DND-41 (cell line): ENCODE data around the gene ZC3H4.

Source experiments
- ATAC-seq: fragments of 200-7000 bp; cut with Tn5 transposase; 3 replicates; pipeline ENCODE4 v1.9.1; 2021; ENCODE audit warnings: low read depth; ENCODE audit not compliant: insufficient read depth
- DNase-seq: peaks from one replicate; pipeline ENCODE4 v3.0.0-alpha.2; 2020
- H2AFZ ChIP-seq: 2 replicates; pipeline ENCODE4 v1.6.0; 2012; ENCODE audit warnings: low read depth, low read length
- H3K27ac ChIP-seq: 2 replicates; pipeline ENCODE4 v1.5.1; 2012; ENCODE audit warnings: low read length, inconsistent platforms
- H3K27me3 ChIP-seq: fragments of 200-600 bp; sonication (generic); 2 replicates; pipeline ENCODE4 v1.6.0; 2012; ENCODE audit warnings: low read length, mild to moderate bottlenecking, inconsistent platforms; ENCODE audit not compliant: insufficient read depth, poor library complexity
- H3K36me3 ChIP-seq: 2 replicates; pipeline ENCODE4 v1.5.1; 2012; ENCODE audit warnings: low read length, inconsistent platforms; ENCODE audit not compliant: insufficient read depth
- H3K4me1 ChIP-seq: 2 replicates; pipeline ENCODE4 v1.5.1; 2012; ENCODE audit warnings: mild to moderate bottlenecking, low read length; ENCODE audit not compliant: insufficient read depth
- H3K4me2 ChIP-seq: 2 replicates; pipeline ENCODE4 v1.6.0; 2012; ENCODE audit warnings: mild to moderate bottlenecking, moderate library complexity, low read length, inconsistent platforms; ENCODE audit not compliant: insufficient read depth
- H3K4me3 ChIP-seq, 2 experiments: fragments of 200-600 bp in 1 of 2; shearing (Covaris generic) in 1 of 2; 2 replicates each; pipeline ENCODE4 v1.5.1; 2012 to 2016; ENCODE audit warnings: inconsistent platforms in 2 of 2, low read length in 2 of 2, mild to moderate bottlenecking in 2 of 2, low read depth in 1 of 2, moderate library complexity in 1 of 2
- H3K79me2 ChIP-seq: 2 replicates; pipeline ENCODE4 v1.6.0; 2012; ENCODE audit warnings: low read length, inconsistent platforms; ENCODE audit not compliant: insufficient read depth
- H3K9ac ChIP-seq: 2 replicates; pipeline ENCODE4 v1.6.0; 2012; ENCODE audit warnings: low read depth, mild to moderate bottlenecking, inconsistent platforms, low read length, moderate library complexity
- H3K9me3 ChIP-seq: 2 replicates; pipeline ENCODE4 v1.5.1; 2012; ENCODE audit warnings: low read length, moderate library complexity, mild to moderate bottlenecking, inconsistent platforms; ENCODE audit not compliant: insufficient read depth, severe bottlenecking
- H4K20me1 ChIP-seq: 2 replicates; pipeline ENCODE4 v1.6.0; 2012; ENCODE audit warnings: low read length; ENCODE audit not compliant: insufficient read depth
- CTCF ChIP-seq: IDR thresholded peaks from 2 replicates; pipeline ENCODE4 v1.5.1; 2012; ENCODE audit warnings: borderline replicate concordance, low read length, moderate library complexity, mild to moderate bottlenecking; ENCODE audit not compliant: poor library complexity, severe bottlenecking; ENCODE audit errors: extremely low read depth
- EZH2 ChIP-seq: IDR thresholded peaks from 3 replicates; pipeline ENCODE4 v1.6.1; 2012; ENCODE audit warnings: borderline replicate concordance, low read depth, mild to moderate bottlenecking, moderate library complexity, low read length, inconsistent platforms; ENCODE audit not compliant: severe bottlenecking

The ZC3H4 gene

GRCh38 chr19:47111682-47112165, 1.9 kb downstream of the ZC3H4 start:
- peaks cover 26% of the 10 kb centered on the region for H3K36me3 ChIP-seq
- H3K9ac ChIP-seq: peak overlapping the region; percentile 100
- H3K4me1 ChIP-seq: peaks cover 42% of the 10 kb centered on the region
- no peaks in the 10 kb centered on the region for H3K9me3 ChIP-seq
- TF ChIP-seq CTCF (no peak), EZH2 (no peak)
- H3K4me2 ChIP-seq: peak overlapping the region; percentile 77
- H3K79me2 ChIP-seq: peaks cover 53% of the 10 kb centered on the region
- H3K27me3 ChIP-seq: no peaks in the 10 kb centered on the region
- peak overlapping the region; percentile 66 to 87 for H3K4me3 ChIP-seq
- no peak for DNase-seq
- no peak for ATAC-seq
- H3K27ac ChIP-seq: peak overlapping the region; percentile 96
- H4K20me1 ChIP-seq: peaks cover 6% of the 10 kb centered on the region; the same call in 1 of the 2 replicates
- H2AFZ ChIP-seq: peak overlapping the region; percentile 63

- Histone ChIP-seq H3K4me1 (peaks cover 49% of the 10 kb centered on the region), H3K4me2 (peak overlapping the region; percentile 77), H3K9ac (peak overlapping the region; percentile 100), H3K4me3 (peak overlapping the region; percentile 66 to 87), H4K20me1 (peaks cover 11% of the 10 kb centered on the region; the same call in 1 of the 2 replicates), H3K27ac (peak overlapping the region; percentile 96), H3K27me3 (no peaks in the 10 kb centered on the region), H3K79me2 (peaks cover 60% of the 10 kb centered on the region), H3K9me3 (no peaks in the 10 kb centered on the region), H3K36me3 (peaks cover 32% of the 10 kb centered on the region), H2AFZ (peak overlapping the region; percentile 63)
- no peak for TF ChIP-seq CTCF
- no peak for TF ChIP-seq EZH2
- DNase-seq: peak; percentile 56
- no peak for ATAC-seq
These were observed 2.5 kb downstream of the ZC3H4 start for GRCh38 chr19:47111006-47111621.

GRCh38 chr19:47110521-47111005, 3.0 kb downstream of the ZC3H4 start:
- H3K9ac ChIP-seq: peak overlapping the region; percentile 100
- H3K4me1 ChIP-seq: peaks cover 51% of the 10 kb centered on the region
- DNase-seq (peak; percentile 55), ATAC-seq (no peak)
- H3K36me3 ChIP-seq: peaks cover 37% of the 10 kb centered on the region
- H3K9me3 ChIP-seq: no peaks in the 10 kb centered on the region
- H3K79me2 ChIP-seq: peaks cover 65% of the 10 kb centered on the region
- H3K27ac ChIP-seq: peak overlapping the region; percentile 96
- no peak for TF ChIP-seq EZH2
- TF ChIP-seq CTCF: no peak
- no peak overlapping the region for H2AFZ ChIP-seq
- H3K4me2 ChIP-seq: peak overlapping the region; percentile 77
- peaks cover 15% of the 10 kb centered on the region; the same call in 1 of the 2 replicates for H4K20me1 ChIP-seq
- peak overlapping the region; percentile 66 to 87 for H3K4me3 ChIP-seq
- H3K27me3 ChIP-seq: no peaks in the 10 kb centered on the region
